Smooth muscle cell (in vitro differentiated cells): Measurements from ENCODE around the gene MIP. TPM values are rescaled to one million over a fixed set of nuclear protein-coding genes. Genes with fewer than 3 reads are reported as not detected.

Experiments
- DNase-seq: peaks from one replicate; lab custom pipeline; 2025; ENCODE audit not compliant: unreplicated experiment; lab: John Stamatoyannopoulos, UW
- H2AFZ ChIP-seq: fragments of 200-600 bp; sonication (generic); 2 replicates; pipeline ENCODE4 v1.6.0; 2016; ENCODE audit warnings: antibody characterized with exemption, low read depth, mild to moderate bottlenecking
- H3F3A ChIP-seq: fragments of 200-600 bp; sonication (generic); 2 replicates; pipeline ENCODE4 v1.6.0; 2017; ENCODE audit warnings: antibody characterized with exemption, low read depth
- H3K27ac ChIP-seq: fragments of 200-600 bp; sonication (generic); 2 replicates; pipeline ENCODE4 v1.5.1; 2016; ENCODE audit warnings: low read depth, mild to moderate bottlenecking
- H3K27me3 ChIP-seq: fragments of 200-600 bp; sonication (generic); 2 replicates; pipeline ENCODE4 v1.6.1; 2016; ENCODE audit warnings: low read depth, mild to moderate bottlenecking
- H3K36me3 ChIP-seq: fragments of 200-600 bp; sonication (generic); 2 replicates; pipeline ENCODE4 v1.5.1; 2016; ENCODE audit warnings: low read depth
- H3K4me1 ChIP-seq: fragments of 200-600 bp; sonication (generic); 2 replicates; pipeline ENCODE4 v1.5.1; 2016; ENCODE audit warnings: low read depth
- H3K4me2 ChIP-seq: fragments of 200-600 bp; sonication (generic); 2 replicates; pipeline ENCODE4 v1.6.0; 2016; ENCODE audit warnings: mild to moderate bottlenecking
- H3K4me3 ChIP-seq: fragments of 200-600 bp; sonication (generic); 2 replicates; pipeline ENCODE4 v1.5.1; 2016; ENCODE audit warnings: mild to moderate bottlenecking
- H3K79me2 ChIP-seq: fragments of 200-600 bp; sonication (generic); 2 replicates; pipeline ENCODE4 v1.6.0; 2016; ENCODE audit warnings: low read depth, mild to moderate bottlenecking
- H3K9ac ChIP-seq: fragments of 200-600 bp; sonication (generic); 2 replicates; pipeline ENCODE4 v1.6.0; 2016; ENCODE audit warnings: low read depth
- H3K9me3 ChIP-seq: fragments of 200-600 bp; sonication (generic); replicated peaks from 2 replicates; pipeline ENCODE4 v1.5.1; 2016; ENCODE audit warnings: low read depth
- H4K20me1 ChIP-seq: fragments of 200-600 bp; sonication (generic); 2 replicates; pipeline ENCODE4 v1.6.0; 2016; ENCODE audit warnings: low read depth
- WGBS: methylation state at CpG from one replicate; pipeline ENCODE4 v1.1.7; 2016; ENCODE audit warnings: low lambda C conversion rate; 5-methylcytosine and 5-hydroxymethylcytosine counted together
- polyA plus RNA-seq: library from polyadenylated mRNA; unstranded; fragments of >200 nt; fragmentation: Nextera tagmentation; extraction: Ambion mirVana; gene quantifications from 2 replicates; pipeline ENCODE4 v1.2.1, GENCODE V29; 2016
- total RNA-seq: library from RNA; depleted of rRNA; stranded (reverse); fragments of >200 nt; gene quantifications from 2 replicates; pipeline ENCODE4 v1.2.3, GENCODE V29; 2014
- TF ChIP-seq, protein P1 (sequence below): fragments of 200-600 bp; sonication (generic); IDR thresholded peaks from 2 replicates; pipeline ENCODE4 v1.5.1; 2017; ENCODE audit warnings: borderline replicate concordance, mild to moderate bottlenecking, antibody characterized with exemption; ENCODE audit not compliant: insufficient read depth, poor library complexity, severe bottlenecking

Gene MIP
- total and polyA plus RNA-seq, 2 experiments from 2014 or later = not detected

DNA sequence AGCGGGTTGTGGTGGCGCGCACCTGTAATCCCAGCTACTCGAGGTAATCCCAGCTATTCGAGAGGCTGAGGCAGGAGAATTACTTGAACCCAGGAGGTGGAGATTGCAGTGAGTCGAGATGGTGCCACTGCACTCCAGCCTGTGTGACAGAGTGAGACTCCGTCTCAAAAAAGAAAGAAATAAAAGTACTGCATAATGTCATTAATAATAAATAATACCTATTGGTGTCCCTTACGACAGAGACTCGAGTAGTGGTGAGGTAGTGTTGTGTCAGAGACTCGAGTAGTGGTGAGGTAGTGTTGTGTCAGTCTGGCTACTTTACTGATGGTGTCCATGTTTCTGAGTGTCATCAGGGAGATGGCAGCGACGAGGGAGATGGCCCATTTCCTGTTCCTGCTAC, 32.2 kb upstream of the MIP start:
- no peak for DNase-seq
- H3K4me2 ChIP-seq = no peak overlapping the region
- 81% methylated on average over 12 of the region's 12 CpGs for WGBS

DNA sequence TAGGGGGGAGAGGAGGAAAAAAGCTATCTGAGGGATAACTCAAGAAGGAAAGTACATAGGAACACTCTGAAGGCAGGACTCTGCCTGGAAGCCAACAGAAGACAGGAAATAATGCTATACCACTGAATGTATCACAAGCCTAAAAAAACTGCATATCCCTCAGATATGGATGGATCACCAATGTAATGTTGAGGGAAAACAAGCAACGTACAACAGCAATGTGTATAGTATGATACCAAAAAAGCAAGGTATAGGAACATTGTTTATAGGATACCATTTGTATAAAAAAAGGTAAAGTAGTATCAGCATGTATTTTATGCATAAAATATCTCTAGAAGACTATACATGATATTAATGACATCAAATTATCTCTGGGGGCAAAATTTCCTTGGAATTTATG, 30.1 kb upstream of the MIP start:
- Histone ChIP-seq H3K27me3 (peaks cover 43% of the 10 kb centered on the region), H3F3A (no peaks in the 10 kb centered on the region), H3K4me1 (no peaks in the 10 kb centered on the region), H2AFZ (no peak overlapping the region), H3K4me2 (no peak overlapping the region), H3K27ac (no peak overlapping the region), H3K36me3 (no peaks in the 10 kb centered on the region), H3K9ac (no peak overlapping the region), H3K4me3 (no peak overlapping the region), H4K20me1 (no peaks in the 10 kb centered on the region), H3K79me2 (no peaks in the 10 kb centered on the region), H3K9me3 (no peaks in the 10 kb centered on the region)
- no peak for DNase-seq
- WGBS = 91% methylated on average over 1 of the region's 1 CpG
- TF ChIP-seq, protein P1, sequence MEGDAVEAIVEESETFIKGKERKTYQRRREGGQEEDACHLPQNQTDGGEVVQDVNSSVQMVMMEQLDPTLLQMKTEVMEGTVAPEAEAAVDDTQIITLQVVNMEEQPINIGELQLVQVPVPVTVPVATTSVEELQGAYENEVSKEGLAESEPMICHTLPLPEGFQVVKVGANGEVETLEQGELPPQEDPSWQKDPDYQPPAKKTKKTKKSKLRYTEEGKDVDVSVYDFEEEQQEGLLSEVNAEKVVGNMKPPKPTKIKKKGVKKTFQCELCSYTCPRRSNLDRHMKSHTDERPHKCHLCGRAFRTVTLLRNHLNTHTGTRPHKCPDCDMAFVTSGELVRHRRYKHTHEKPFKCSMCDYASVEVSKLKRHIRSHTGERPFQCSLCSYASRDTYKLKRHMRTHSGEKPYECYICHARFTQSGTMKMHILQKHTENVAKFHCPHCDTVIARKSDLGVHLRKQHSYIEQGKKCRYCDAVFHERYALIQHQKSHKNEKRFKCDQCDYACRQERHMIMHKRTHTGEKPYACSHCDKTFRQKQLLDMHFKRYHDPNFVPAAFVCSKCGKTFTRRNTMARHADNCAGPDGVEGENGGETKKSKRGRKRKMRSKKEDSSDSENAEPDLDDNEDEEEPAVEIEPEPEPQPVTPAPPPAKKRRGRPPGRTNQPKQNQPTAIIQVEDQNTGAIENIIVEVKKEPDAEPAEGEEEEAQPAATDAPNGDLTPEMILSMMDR = no peak

More for the DNA sequence above, 32.2 kb upstream of the MIP start:
- no peak overlapping the region for H3K27ac ChIP-seq
- no peaks in the 10 kb centered on the region for H3K9me3 ChIP-seq
- peaks cover 63% of the 10 kb centered on the region for H3K27me3 ChIP-seq
- TF ChIP-seq, protein P1 = no peak
- H4K20me1 ChIP-seq = no peaks in the 10 kb centered on the region
- no peak overlapping the region for H3K9ac ChIP-seq
- no peak overlapping the region for H3K4me3 ChIP-seq
- H3K79me2 ChIP-seq = no peaks in the 10 kb centered on the region
- H3K36me3 ChIP-seq = no peaks in the 10 kb centered on the region
- H3F3A ChIP-seq = no peaks in the 10 kb centered on the region
- H3K4me1 ChIP-seq = no peaks in the 10 kb centered on the region
- H2AFZ ChIP-seq = no peak overlapping the region

DNA sequence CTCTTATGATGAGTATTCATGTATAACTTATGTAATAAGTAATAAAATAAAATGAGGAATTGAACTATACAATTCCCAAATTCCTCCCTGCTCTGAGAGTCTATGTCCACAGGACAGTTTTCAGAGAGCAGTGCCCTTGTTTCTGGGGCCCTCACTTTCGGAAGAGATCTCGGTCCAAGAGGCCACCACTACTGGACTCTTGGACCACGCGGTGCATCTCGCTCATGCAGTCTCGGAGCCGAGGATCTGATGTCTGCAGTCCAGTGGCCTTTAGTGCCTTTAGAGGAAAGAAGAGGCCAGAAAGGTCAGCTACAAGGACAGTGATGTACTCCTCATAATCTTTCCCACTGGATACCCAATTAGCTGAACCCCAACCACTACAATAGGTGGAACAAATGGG, 25.2 kb upstream of the MIP start:
- Histone ChIP-seq H3K4me1 (no peaks in the 10 kb centered on the region), H3K4me2 (no peak overlapping the region), H3K27ac (no peak overlapping the region), H3K36me3 (no peaks in the 10 kb centered on the region), H3K9me3 (no peaks in the 10 kb centered on the region), H3K4me3 (no peak overlapping the region), H3F3A (no peaks in the 10 kb centered on the region), H3K27me3 (no peaks in the 10 kb centered on the region), H3K79me2 (no peaks in the 10 kb centered on the region), H2AFZ (no peak overlapping the region), H4K20me1 (no peaks in the 10 kb centered on the region), H3K9ac (no peak overlapping the region)
- TF ChIP-seq, protein P1 = no peak
- no peak for DNase-seq
- 97% methylated on average over 7 of the region's 7 CpGs for WGBS

GRCh38 chr12:56477521-56478225, 23.2 kb upstream of the MIP start:
- H3K9me3 ChIP-seq = no peaks in the 10 kb centered on the region
- no peaks in the 10 kb centered on the region for H3K27me3 ChIP-seq
- no peak overlapping the region for H3K9ac ChIP-seq
- WGBS = 97% methylated on average over 6 of the region's 6 CpGs
- no peak overlapping the region for H3K27ac ChIP-seq
- H3K4me3 ChIP-seq = no peak overlapping the region
- H3K36me3 ChIP-seq = no peaks in the 10 kb centered on the region
- H4K20me1 ChIP-seq = no peaks in the 10 kb centered on the region
- TF ChIP-seq, protein P1 = no peak
- no peaks in the 10 kb centered on the region for H3K79me2 ChIP-seq
- DNase-seq = no peak
- H2AFZ ChIP-seq = no peak overlapping the region
- no peaks in the 10 kb centered on the region for H3K4me1 ChIP-seq
- H3F3A ChIP-seq = no peaks in the 10 kb centered on the region
- H3K4me2 ChIP-seq = no peak overlapping the region
